Transverse colon (tissue), 4 donors: ENCODE measurements around the gene PALMD. TPM values are rescaled to one million over a fixed set of nuclear protein-coding genes. Genes with fewer than 3 reads are reported as not detected.

Experiments
- DNase-seq: peaks from one replicate; pipeline ENCODE4 v3.0.0-alpha.2; 2019
- H3K27ac ChIP-seq, 4 donors: fragments of 200-600 bp; sonication (generic); 2 replicates each; pipeline ENCODE4 v1.5.1; 2016 to 2018; ENCODE audit warnings: inconsistent platforms in 4 of 4
- H3K27me3 ChIP-seq: fragments of 200-600 bp; sonication (generic); 2 replicates; pipeline ENCODE4 v1.5.1; 2017; ENCODE audit warnings: inconsistent platforms
- H3K36me3 ChIP-seq, 4 donors: fragments of 200-600 bp; sonication (generic); 2 replicates each; pipeline ENCODE4 v1.5.1; 2017 to 2019; ENCODE audit warnings: inconsistent platforms in 4 of 4
- H3K4me1 ChIP-seq, 4 donors: fragments of 200-600 bp; sonication (generic); 2 replicates each; pipeline ENCODE4 v1.5.1; 2017 to 2020; ENCODE audit warnings: inconsistent platforms in 4 of 4
- H3K4me3 ChIP-seq, 4 donors: fragments of 200-600 bp; sonication (generic); 1 replicate in 1 of 4; 2 replicates in 3 of 4; pipeline versions ENCODE4 v1.5.1 to v1.6.1; 2017 to 2019; ENCODE audit warnings: inconsistent platforms in 4 of 4
- H3K9me3 ChIP-seq, 2 donors: fragments of 200-600 bp; sonication (generic); 2 replicates each; pipeline ENCODE4 v1.5.1; 2017 to 2019; ENCODE audit warnings: inconsistent platforms in 2 of 2
- EP300 ChIP-seq: sonication (generic); formaldehyde crosslinking; IDR thresholded peaks from one replicate; pipeline ENCODE4 v1.6.1; 2017; ENCODE audit warnings: antibody characterized with exemption, low read depth
- POLR2A ChIP-seq: fragments of 450-650 bp; IDR thresholded peaks from one replicate; pipeline ENCODE4 v1.6.1; 2016; ENCODE audit warnings: antibody characterized with exemption, mild to moderate bottlenecking, moderate library complexity
- POLR2AphosphoS5 ChIP-seq, 3 donors: sonication (generic); formaldehyde crosslinking; IDR thresholded peaks; one replicate each; pipeline ENCODE4 v1.6.1; 2016; ENCODE audit warnings: antibody characterized with exemption in 3 of 3
- WGBS, 2 donors: methylation state at CpG; one replicate each; pipeline ENCODE4 v1.1.5; 2018; ENCODE audit warnings: low coverage in 1 of 2; 5-methylcytosine and 5-hydroxymethylcytosine counted together
- in situ Hi-C, 4 donors: fragments of 200-750 bp; cut with MboI; loops; one replicate each; pipeline versions ENCODE4 v1.15.0 to v1.15.1; 2017; ENCODE audit warnings: low sequenced_read_pairs in 3 of 4, low pct_ligation_motif_present in 1 of 4, low pct_unique_long_range_greater_than_20kb in 1 of 4
- intact Hi-C: fragments of 100-400 bp; cut with DNase I; formaldehyde crosslinking; loops from one replicate; pipeline ENCODE4 v1.15.1; 2023; ENCODE audit warnings: low total_unique reads
- total RNA-seq, 4 donors: library from RNA; depleted of rRNA; stranded (reverse); fragments of >200 nt; gene quantifications; one replicate each; pipeline ENCODE4 v1.1.0, GENCODE V29; 2016
- TF ChIP-seq, protein P1 (sequence below), 5 experiments: fragments of 200-600 bp in 3 of 5; fragments of 450-650 bp in 2 of 5; sonication (generic) in 3 of 5; IDR thresholded peaks; 1 replicate in 2 of 5; 2 replicates in 3 of 5; pipeline ENCODE4 v1.5.1; 2016 to 2017; ENCODE audit warnings: antibody characterized with exemption in 5 of 5, inconsistent platforms in 3 of 5, mild to moderate bottlenecking in 2 of 5, moderate library complexity in 1 of 5

PALMD gene
- total RNA-seq, 4 donors from 2014 or later: 1.9 to 4.4 (median 2.9) TPM

DNA sequence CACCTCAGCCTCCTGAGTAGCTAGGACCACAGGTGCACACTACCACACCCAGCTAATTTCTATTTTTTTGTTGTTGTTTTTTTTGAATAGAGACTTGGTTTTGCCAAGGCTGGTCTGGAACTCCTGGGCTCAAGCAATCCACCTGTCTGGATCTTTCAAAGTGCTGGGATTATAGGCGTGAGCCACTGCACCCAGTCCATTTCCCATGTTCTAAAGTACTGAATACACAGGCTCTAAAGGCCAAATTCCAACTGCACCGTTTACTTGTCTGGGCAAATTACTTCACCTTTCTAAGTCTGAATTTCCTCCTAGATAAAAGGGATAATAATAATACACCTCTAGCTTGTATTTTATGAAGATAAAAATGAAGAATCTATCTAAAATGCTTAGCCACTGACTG is 80.9 kb downstream of the PALMD start:
- Histone ChIP-seq H3K4me1 (peaks cover 0 to 10% (median 0%) of the 10 kb centered on the region in 4 donors), H3K36me3 (no peaks in the 10 kb centered on the region), H3K4me3 (no peak overlapping the region), H3K27me3 (no peaks in the 10 kb centered on the region), H3K9me3 (no peaks in the 10 kb centered on the region), H3K27ac (peak overlapping the region in 1 of 4 donors; percentile 29)
- TF ChIP-seq, protein P1, sequence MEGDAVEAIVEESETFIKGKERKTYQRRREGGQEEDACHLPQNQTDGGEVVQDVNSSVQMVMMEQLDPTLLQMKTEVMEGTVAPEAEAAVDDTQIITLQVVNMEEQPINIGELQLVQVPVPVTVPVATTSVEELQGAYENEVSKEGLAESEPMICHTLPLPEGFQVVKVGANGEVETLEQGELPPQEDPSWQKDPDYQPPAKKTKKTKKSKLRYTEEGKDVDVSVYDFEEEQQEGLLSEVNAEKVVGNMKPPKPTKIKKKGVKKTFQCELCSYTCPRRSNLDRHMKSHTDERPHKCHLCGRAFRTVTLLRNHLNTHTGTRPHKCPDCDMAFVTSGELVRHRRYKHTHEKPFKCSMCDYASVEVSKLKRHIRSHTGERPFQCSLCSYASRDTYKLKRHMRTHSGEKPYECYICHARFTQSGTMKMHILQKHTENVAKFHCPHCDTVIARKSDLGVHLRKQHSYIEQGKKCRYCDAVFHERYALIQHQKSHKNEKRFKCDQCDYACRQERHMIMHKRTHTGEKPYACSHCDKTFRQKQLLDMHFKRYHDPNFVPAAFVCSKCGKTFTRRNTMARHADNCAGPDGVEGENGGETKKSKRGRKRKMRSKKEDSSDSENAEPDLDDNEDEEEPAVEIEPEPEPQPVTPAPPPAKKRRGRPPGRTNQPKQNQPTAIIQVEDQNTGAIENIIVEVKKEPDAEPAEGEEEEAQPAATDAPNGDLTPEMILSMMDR (IDR thresholded peaks at IDR 0.05): no peak
- TF ChIP-seq POLR2AphosphoS5 (IDR thresholded peaks at IDR 0.05): peak in 1 of 3 donors; percentile 14
- in situ Hi-C loops: no loop called here
- peak; percentile 22 for DNase-seq
- 47 to 49% methylated on average over 2 of the region's 2 CpGs for whole genome bisulfite sequencing, 2 donors
- intact Hi-C loops: no loop called here

DNA sequence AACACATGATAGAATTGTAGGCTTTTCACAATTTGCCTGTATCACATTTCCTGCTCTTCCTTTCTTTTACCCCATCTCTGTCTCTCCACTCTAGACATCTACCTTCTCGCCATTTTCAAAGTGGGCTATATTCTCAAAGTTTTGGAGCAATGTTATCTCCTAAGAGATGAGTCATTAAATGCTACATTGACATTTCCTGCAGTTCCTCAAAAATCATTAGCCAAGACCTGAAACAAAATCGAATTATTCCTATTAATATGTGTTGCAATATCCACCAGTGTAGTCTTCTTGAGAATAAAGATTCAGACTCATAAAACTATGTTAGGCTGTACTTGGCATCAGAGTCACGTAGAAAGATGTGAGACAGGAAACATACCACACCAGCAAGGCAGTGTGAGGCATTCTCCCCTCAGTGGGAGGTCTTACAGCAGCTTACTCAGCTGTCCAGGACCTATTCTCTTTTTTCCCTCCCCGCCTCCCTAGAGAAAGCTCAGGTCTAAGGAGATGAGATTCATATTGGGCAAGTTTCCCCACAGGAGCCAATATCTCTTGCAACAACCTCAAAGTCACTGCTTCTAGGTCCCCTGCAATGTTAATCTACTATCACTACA is 81.8 kb downstream of the PALMD start:
- TF ChIP-seq POLR2AphosphoS5 (IDR thresholded peaks at IDR 0.05) (no peak), EP300 (no peak), POLR2A (no peak)
- TF ChIP-seq, protein P1 (IDR thresholded peaks at IDR 0.05): no peak
- H3K27ac ChIP-seq: no peak overlapping the region
- DNase-seq: no peak

DNA sequence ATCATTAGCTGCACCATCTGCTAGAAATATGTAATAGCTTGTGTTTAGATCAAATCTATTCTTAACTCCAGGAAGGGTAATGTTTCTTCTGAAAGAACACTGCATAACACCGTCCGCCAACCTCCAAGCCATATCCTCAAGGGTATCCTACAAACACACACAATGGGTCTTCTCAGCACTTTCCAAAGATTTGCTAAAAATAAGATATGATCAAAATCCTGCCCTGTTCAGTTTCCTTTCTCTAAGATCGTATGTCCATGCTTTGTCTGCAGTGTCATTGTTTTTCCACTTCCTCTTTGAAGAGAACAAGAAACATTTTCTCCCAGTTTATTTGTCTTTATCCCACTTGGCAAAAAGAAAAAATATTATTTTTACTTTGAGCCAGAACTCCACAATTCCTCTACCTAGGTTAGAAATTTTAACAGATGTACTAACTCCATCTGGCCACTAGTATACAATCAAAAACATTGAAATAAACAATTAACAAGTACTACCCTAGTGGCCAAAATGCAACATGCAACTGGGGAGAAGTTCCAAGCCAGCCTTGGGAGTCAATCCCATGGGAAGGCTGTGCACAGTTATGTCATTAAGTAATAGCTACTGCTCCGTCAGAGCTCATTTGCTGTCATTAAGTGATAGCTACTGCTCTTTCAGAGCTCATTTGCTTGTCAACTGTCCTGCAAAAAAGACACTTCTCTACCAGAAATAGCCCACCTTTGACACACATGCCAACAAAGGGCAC is 82.8 kb downstream of the PALMD start:
- no peak for DNase-seq
- Histone ChIP-seq H3K4me1 (peaks cover 0 to 10% (median 0%) of the 10 kb centered on the region in 4 donors), H3K4me3 (no peak overlapping the region), H3K27ac (no peak overlapping the region), H3K27me3 (no peaks in the 10 kb centered on the region), H3K9me3 (no peaks in the 10 kb centered on the region), H3K36me3 (no peaks in the 10 kb centered on the region)
- in situ Hi-C loops (no loop called here), intact Hi-C loops (no loop called here)
- TF ChIP-seq, protein P1 (IDR thresholded peaks at IDR 0.05): peak; percentile 22 to 45 (median 32)
- TF ChIP-seq EP300: no peak
- 80 to 93% methylated on average over 3 to 4 of the region's 4 CpGs for WGBS, 2 donors

More for the DNA sequence above, 81.8 kb downstream of the PALMD start:
- peaks cover 0 to 10% (median 0%) of the 10 kb centered on the region in 4 donors for H3K4me1 ChIP-seq
- no peaks in the 10 kb centered on the region for H3K9me3 ChIP-seq
- H3K4me3 ChIP-seq: no peak overlapping the region
- in situ Hi-C loops: no loop called here
- intact Hi-C loops: no loop called here
- H3K36me3 ChIP-seq: no peaks in the 10 kb centered on the region
- WGBS, 2 donors: 80 to 88% methylated on average over 4 of the region's 4 CpGs
- H3K27me3 ChIP-seq: no peaks in the 10 kb centered on the region

DNA sequence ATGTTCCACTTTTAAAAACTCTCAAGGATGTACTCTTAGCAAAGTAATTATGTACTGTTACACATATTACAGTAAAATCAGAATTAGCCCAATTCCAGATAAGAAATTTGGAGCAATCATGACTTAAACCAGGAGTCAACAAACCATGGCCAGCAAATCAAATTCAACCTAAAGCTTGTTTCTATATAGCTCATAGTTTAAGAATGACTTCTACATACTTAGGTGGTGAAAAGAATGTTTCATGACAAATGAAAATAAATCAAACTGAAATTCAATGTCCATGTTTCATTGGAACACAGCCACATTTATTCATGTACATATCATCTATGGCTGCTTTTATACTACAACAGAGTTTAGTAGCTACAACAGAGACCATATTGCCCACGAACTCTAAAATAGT is 85.5 kb downstream of the PALMD start:
- TF ChIP-seq, protein P1 (IDR thresholded peaks at IDR 0.05): no peak
- TF ChIP-seq POLR2AphosphoS5 (IDR thresholded peaks at IDR 0.05): no peak
- no peak for TF ChIP-seq EP300
- TF ChIP-seq POLR2A: no peak

More for the DNA sequence above, 85.5 kb downstream of the PALMD start:
- H3K27me3 ChIP-seq: no peaks in the 10 kb centered on the region
- no peaks in the 10 kb centered on the region for H3K36me3 ChIP-seq
- no peaks in the 10 kb centered on the region for H3K9me3 ChIP-seq
- in situ Hi-C loops (no loop called here), intact Hi-C loops (no loop called here)
- WGBS, 2 donors: 84 to 86% methylated on average over 1 of the region's 1 CpG
- H3K4me3 ChIP-seq: no peak overlapping the region
- H3K27ac ChIP-seq: no peak overlapping the region
- no peak for DNase-seq
- peaks cover 0 to 8% (median 3%) of the 10 kb centered on the region in 4 donors for H3K4me1 ChIP-seq
